GM12864 (cell line): ENCODE data around the gene PLA2G4D.

ENCODE experiments used
- DNase-seq: peaks from one replicate; pipeline ENCODE4 v3.0.0-alpha.2; 2011; ENCODE audit warnings: low read depth
- H3K4me3 ChIP-seq: 2 replicates; pipeline ENCODE4 v1.5.1; 2011; ENCODE audit warnings: mild to moderate bottlenecking, low read depth, low read length, control low read depth
- TF ChIP-seq, protein P1 (sequence below): IDR thresholded peaks from 2 replicates; pipeline ENCODE4 v1.5.1; 2011; ENCODE audit warnings: low read depth, mild to moderate bottlenecking, moderate library complexity, low read length, control low read depth, inconsistent platforms; ENCODE audit errors: missing control alignments

The PLA2G4D gene

DNA sequence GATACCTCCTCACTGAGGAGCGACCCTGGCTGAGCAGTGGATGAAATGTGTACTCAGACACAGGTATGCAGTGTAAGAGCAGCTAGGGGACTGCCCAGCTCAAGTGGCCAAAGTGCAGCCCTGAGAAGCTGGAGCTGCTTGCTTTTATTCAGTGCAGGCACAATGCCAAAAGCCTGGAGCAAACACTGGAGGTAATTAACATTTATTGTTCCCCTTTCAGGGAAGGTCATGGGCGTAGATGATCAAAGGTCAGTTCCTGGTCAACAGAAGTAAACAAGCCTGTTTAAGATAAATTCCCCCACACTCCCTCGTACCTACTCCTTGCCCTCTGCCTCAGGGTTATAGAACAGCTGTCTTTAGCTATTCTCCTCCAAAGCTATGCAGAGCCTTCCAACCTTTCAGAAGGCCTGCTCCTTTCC, 44.6 kb upstream of the PLA2G4D start:
- H3K4me3 ChIP-seq: no peak overlapping the region
- no peak for DNase-seq
- TF ChIP-seq, protein P1, sequence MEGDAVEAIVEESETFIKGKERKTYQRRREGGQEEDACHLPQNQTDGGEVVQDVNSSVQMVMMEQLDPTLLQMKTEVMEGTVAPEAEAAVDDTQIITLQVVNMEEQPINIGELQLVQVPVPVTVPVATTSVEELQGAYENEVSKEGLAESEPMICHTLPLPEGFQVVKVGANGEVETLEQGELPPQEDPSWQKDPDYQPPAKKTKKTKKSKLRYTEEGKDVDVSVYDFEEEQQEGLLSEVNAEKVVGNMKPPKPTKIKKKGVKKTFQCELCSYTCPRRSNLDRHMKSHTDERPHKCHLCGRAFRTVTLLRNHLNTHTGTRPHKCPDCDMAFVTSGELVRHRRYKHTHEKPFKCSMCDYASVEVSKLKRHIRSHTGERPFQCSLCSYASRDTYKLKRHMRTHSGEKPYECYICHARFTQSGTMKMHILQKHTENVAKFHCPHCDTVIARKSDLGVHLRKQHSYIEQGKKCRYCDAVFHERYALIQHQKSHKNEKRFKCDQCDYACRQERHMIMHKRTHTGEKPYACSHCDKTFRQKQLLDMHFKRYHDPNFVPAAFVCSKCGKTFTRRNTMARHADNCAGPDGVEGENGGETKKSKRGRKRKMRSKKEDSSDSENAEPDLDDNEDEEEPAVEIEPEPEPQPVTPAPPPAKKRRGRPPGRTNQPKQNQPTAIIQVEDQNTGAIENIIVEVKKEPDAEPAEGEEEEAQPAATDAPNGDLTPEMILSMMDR: no peak

DNA sequence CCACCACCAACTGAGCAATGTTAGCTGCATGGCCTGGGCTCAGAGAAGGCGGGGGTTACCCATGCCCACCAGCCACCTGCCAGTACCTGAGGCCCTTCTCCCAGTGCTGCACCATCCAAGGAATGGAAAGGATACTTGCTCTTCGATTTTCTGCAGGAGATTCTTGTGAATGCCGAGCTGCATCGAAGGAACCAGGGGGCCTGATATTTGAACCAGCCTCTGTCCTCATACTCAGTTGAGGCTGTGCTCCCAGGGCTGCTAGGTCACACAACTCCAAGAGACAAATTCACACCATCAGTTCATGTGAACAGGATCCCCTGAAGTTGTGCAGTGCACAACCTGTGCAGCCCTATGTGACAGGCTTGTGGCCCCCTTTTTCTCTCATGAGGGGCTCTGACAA, 44.0 kb upstream of the PLA2G4D start:
- no peak overlapping the region for H3K4me3 ChIP-seq
- TF ChIP-seq, protein P1: no peak
- DNase-seq: no peak

DNA sequence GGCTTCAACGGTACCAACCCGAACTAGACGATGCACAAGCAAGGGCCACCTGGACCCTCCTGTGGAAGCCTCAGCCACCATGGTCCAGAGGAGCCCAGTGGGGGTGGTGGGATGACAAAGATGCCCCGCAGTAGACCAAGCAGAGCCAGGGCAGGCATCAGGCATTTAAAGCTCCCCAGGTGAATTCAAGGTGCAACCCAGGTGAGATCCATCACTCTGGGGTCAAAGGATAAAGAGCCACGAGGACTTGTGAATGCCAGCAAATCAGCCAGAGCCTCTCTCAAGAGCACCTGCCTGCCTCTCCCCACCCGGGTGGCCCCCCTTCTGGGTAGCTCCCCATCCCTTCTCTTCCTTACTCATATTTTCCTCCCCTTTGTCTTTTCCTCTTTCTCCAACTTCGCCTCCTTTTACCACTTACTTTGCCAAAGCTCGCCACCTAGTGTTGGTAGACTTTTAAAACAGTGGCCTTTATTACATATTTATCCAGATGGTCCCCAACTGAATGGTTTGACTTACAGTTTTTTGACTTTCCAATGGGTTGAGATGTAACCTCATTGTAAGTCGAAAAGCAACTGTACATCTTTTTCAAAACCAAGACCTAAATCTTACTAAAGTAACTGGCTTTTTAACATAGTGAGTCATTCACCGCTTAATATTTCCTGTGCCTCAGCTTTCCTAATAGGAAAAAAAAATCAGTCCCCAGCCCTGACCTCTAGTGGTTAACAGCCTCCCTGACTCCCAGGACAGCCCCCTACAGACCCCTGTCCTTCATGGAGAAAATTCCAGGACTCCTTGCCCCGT, 43.3 kb upstream of the PLA2G4D start:
- H3K4me3 ChIP-seq: no peak overlapping the region
- TF ChIP-seq, protein P1: peak; percentile 56
- DNase-seq: no peak

DNA sequence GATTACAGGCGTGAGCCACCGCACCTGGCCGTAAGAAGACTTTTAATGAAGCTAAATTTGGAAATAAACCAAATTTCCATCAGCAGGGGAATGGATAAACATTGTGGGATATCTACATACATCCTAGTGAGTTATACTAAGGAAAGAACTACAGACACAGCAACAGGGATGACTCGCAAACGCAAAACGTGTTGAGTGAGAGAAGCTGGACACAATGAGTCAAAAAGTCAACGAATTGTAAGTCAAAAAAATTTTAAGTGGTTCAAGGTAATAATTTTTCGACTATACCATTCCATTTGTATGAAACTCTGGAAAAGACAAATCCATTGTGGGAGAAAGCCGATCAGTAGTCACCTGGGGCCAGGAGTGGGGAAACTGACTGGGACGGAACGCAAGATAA, 42.2 kb upstream of the PLA2G4D start:
- TF ChIP-seq, protein P1: no peak
- H3K4me3 ChIP-seq: no peak overlapping the region

DNA sequence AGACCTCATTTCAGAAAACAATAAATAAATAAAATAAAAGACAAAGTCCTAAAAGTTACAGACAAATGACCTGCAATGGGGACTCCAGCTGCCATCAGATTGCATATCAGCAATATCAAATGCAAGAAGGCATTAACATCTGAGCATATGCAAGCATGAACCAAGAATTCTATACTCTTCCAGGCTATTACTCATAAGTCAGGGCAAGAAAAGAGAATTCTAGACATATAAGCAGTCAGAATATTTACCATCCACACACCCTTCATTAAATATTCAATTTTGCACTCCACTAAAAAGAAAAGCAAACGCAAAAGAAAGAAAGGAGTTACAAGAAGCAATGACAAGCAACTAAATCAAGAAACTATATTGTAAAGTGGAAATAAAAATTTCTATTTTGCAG, 41.0 kb upstream of the PLA2G4D start:
- H3K4me3 ChIP-seq: no peak overlapping the region
- TF ChIP-seq, protein P1: no peak
- DNase-seq: no peak

More for the DNA sequence above, 42.2 kb upstream of the PLA2G4D start:
- no peak for DNase-seq

DNA sequence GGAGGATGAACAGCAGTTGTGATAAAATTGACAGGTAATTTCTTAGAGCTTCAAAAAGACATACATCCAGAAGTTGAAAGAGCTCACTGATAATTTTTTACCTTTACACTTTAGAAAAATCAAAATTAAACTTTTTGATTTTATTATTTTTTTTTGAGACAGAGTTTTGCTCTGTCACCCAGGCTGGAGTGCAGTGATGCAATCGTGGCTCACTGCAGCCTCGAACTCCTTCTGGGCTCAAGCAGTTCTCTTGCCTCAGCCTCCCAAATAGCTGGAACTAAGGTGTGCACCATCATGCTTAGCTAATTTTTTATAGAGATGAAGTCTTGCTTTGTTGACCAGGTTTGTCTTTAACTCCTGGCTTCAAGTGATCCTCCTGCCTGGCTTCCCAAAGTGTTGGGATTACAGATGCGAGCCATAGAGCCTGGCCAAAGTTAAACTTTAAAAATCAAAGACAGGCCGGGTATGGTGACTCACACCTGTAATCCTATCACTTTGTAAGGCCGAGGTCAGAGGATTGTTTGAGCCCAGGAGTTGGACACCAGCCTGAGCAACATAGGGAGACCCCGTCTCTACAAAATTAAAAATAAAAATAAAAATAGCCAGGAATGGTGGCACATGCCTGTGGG, 40.4 kb upstream of the PLA2G4D start:
- no peak for DNase-seq
- TF ChIP-seq, protein P1: no peak
- H3K4me3 ChIP-seq: no peak overlapping the region

DNA sequence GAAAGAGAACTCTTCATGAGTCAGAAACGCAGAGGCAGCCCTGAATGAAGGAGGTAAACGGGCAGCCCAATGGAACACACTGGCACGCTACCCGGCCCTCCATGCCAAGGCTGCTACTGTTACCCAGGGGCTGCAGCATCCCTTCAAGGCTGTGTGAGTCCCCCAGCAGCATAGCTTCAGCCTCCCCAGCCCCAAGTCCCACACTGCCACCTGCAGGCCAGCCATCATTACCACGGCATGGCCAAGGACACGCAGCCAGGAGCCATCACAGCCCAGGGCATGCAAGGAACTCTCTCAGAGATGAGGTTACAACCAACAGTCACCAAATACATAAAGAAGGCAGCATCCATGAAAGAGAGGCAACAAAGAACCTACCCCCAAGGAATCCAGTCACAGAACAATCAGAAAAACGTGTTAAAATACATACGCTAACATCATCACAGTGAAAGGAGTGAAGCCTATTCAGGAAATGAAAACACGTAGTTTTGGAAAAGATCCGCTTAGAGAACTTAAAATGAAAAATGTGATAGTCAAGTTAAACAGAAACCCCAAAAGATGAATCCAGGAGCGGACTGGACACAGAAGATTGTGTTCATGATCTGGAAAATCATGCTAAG, 39.6 kb upstream of the PLA2G4D start:
- DNase-seq: peak; percentile 10
- TF ChIP-seq, protein P1: peak; percentile 82
- H3K4me3 ChIP-seq: no peak overlapping the region
